ENCODE results near the gene USP54.

- no peak for TF ChIP-seq CTCF (IDR thresholded peaks at IDR 0.05)
- no peak for TF ChIP-seq SIN3A (IDR thresholded peaks at IDR 0.05; ENCODE audit: borderline replicate concordance, insufficient read depth, low read depth, low read length)
- no peak for TF ChIP-seq REST (IDR thresholded peaks at IDR 0.05; ENCODE audit: insufficient read depth in 1 of 2, low read depth in 2 of 2, low read length in 1 of 2)
These were observed 38.0 kb upstream of the USP54 start for GRCh38 chr10:73629165-73629564.
